GM10248 (cell line): ENCODE data around the gene GALNT2.

Experiments
- CTCF ChIA-PET: fragments of 300-600 bp; sonication (Branson Sonifier 250); formaldehyde crosslinking; extraction: SDS; loops from one replicate; lab custom pipeline; 2021; ENCODE audit warnings: antibody characterized with exemption; lab: Yijun Ruan, JAX
- POLR2A ChIA-PET: fragments of 350-650 bp; sonication (Branson Sonifier 250); formaldehyde crosslinking; extraction: SDS; loops from one replicate; lab custom pipeline; 2020; ENCODE audit warnings: antibody characterized with exemption; lab: Yijun Ruan, JAX
- DNase-seq: peaks from one replicate; pipeline ENCODE4 v3.0.0; 2012; ENCODE audit errors: extremely low spot score
- TF ChIP-seq, protein P1 (sequence below): IDR thresholded peaks from 2 replicates; pipeline ENCODE4 v1.5.1; 2012; ENCODE audit warnings: mild to moderate bottlenecking, low read depth; ENCODE audit errors: extremely low read depth, missing control alignments, control extremely low read depth

Gene GALNT2

DNA sequence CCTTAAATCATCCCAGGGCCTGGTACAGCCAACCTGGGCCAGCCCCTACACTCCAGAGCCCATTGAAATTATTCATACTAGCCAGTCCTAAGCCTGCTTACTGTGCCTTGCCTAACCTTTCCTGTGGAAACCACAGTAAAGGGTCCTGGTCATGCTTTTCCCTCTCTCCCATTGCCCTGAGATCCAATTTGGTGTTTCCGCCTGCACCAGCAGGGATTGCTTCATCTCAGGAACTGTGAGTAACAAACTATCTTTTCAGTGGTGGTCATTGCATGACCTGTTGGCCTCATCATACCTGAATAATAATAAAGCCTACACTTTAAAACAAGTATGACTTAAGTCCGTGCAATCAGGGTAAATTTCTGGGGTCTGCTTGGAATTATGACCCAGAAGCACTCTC, 18.7 kb upstream of the GALNT2 start:
- no peak for DNase-seq
- POLR2A ChIA-PET = no interaction called here
- TF ChIP-seq, protein P1, sequence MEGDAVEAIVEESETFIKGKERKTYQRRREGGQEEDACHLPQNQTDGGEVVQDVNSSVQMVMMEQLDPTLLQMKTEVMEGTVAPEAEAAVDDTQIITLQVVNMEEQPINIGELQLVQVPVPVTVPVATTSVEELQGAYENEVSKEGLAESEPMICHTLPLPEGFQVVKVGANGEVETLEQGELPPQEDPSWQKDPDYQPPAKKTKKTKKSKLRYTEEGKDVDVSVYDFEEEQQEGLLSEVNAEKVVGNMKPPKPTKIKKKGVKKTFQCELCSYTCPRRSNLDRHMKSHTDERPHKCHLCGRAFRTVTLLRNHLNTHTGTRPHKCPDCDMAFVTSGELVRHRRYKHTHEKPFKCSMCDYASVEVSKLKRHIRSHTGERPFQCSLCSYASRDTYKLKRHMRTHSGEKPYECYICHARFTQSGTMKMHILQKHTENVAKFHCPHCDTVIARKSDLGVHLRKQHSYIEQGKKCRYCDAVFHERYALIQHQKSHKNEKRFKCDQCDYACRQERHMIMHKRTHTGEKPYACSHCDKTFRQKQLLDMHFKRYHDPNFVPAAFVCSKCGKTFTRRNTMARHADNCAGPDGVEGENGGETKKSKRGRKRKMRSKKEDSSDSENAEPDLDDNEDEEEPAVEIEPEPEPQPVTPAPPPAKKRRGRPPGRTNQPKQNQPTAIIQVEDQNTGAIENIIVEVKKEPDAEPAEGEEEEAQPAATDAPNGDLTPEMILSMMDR = no peak
- CTCF ChIA-PET = interaction anchor here (0.9 kb wide), 1 partner anchor 13 kb away, joined by 3 read pairs; no protein-coding TSS in a partner anchor

DNA sequence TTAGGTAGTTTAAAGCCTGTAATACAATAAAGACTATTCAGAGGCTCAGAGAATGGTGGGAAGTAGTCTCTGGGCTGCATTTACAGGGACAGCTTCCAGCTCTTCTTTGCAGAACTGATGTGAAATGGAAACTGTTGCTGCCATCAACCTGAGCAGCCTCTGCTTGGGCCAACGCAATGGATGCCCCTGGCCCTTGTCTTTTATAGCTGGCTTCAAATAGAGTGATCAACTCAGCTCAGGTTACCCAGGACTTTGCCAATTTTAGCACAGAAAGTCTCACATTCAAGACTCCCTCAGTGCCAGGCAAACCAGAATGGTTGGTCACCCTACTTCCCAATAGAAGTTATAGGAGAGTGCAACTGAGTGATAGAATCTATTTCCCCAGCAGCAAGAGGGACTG, 18.1 kb upstream of the GALNT2 start:
- POLR2A ChIA-PET = interaction anchor here (0.5 kb wide), 1 partner anchor 66 kb away, joined by 3 read pairs; no protein-coding TSS in a partner anchor
- CTCF ChIA-PET = interaction anchor here (0.9 kb wide), 1 partner anchor 13 kb away, joined by 3 read pairs; no protein-coding TSS in a partner anchor

DNA sequence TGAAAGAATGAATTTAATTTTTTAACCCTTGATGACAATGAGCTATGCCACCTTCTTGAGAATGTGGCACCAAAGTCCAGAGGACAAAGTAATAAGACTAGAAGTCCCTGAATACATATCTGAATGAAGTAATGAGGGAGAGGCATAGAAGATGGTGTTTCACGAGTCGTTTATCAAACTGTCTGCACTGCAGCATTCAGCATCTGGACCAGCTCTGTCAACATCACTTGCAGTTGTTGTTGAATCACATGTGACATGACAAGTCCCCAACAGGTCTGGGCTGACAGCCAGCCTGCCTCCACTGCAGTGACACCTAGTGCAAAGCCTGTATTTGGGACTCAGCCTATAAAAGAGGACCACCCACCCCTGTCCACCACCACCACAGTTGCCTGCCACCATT, 17.3 kb upstream of the GALNT2 start:
- ChIA-PET POLR2A (interaction anchor here (0.5 kb wide), 1 partner anchor 65 kb away, joined by 3 read pairs; no protein-coding TSS in a partner anchor), CTCF (interaction anchor here (0.8 to 1.7 kb wide), 3 partner anchors 8 to 209 kb away, joined by 3 to 5 read pairs (median 3); no protein-coding TSS in a partner anchor)
- no peak for DNase-seq
- TF ChIP-seq, protein P1 = no peak

More for the DNA sequence above, 18.1 kb upstream of the GALNT2 start:
- TF ChIP-seq, protein P1 = no peak
- DNase-seq = no peak

DNA sequence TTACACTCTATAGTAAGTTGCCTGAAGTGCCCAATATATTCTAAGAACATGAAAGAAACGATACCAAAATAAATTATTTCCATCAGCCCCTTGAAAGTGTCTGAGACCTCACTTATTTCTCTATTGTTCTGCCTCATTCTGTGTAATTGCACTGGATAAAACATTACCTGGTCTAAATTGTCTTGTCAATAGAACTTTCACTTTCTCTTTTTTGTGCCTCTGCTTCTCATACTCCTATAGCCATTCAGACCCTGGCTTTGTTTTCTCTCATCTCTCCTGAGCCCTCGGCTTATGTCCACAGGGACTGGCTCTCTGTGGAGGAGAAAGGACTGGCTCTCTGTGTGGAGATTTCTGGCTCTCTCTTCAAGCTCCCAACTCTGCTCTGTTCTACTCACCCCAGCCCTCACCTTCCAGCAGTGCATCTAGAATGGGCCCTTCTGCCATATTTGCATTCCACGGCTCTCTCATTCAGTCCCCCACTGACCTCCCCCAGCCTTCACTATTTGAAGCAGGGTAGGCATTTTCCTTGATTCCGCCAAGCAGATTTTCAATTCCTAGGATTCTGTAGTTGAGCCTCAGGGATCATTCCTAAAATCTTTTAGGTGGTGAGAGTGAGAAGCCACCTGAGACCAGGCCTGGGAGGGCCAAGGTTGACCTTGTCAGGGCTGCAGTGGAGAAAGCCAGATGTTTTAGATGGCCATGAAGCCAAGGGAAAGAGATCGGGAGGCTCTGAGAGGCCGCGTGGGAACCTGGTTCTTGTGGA, 15.9 kb upstream of the GALNT2 start:
- ChIA-PET POLR2A (no interaction called here), CTCF (interaction anchor here (1.7 kb wide), 1 partner anchor 10 kb away, joined by 5 read pairs; no protein-coding TSS in a partner anchor)

GRCh38 chr1:230052018-230052417, 15.0 kb upstream of the GALNT2 start:
- ChIA-PET POLR2A (no interaction called here), CTCF (no interaction called here)
- no peak for DNase-seq
- TF ChIP-seq, protein P1 = no peak

More for the DNA sequence above, 15.9 kb upstream of the GALNT2 start:
- no peak for DNase-seq
- TF ChIP-seq, protein P1 = no peak

GRCh38 chr1:230052665-230053064, 14.4 kb upstream of the GALNT2 start:
- TF ChIP-seq, protein P1 = no peak
- DNase-seq = no peak
- POLR2A ChIA-PET = no interaction called here
- CTCF ChIA-PET = no interaction called here
